ENCODE results near the gene FXN.

- TF ChIP-seq POLR2A (IDR thresholded peaks at IDR 0.05), result no peak
- TF ChIP-seq EP300 (IDR thresholded peaks at IDR 0.05), result no peak
Measured at GRCh38 chr9:69097923-69098593, 62.5 kb downstream of the FXN start.
